PC-9 (cell line): Measurements from ENCODE around the gene MPP2. TPM values are rescaled to one million over a fixed set of nuclear protein-coding genes. Genes with fewer than 3 reads are reported as not detected.

ENCODE experiments used
- BruUV-seq: library from RNA; stranded (reverse); fragments of 400-500 nt; replicated peaks from 2 replicates; lab custom pipeline; 2021; lab: Mats Ljungman, UMichigan
- CTCF ChIA-PET: fragments of 300-600 bp; sonication (Branson Sonifier 250); formaldehyde crosslinking; loops from one replicate; lab custom pipeline; 2022; ENCODE audit warnings: antibody characterized with exemption; lab: Charles Lee
- POLR2A ChIA-PET: fragments of 300-600 bp; sonication (Branson Sonifier 250); formaldehyde crosslinking; loops from one replicate; lab custom pipeline; 2022; ENCODE audit warnings: antibody characterized with exemption; ENCODE audit not compliant: unreplicated experiment; lab: Charles Lee
- DNase-seq, 2 experiments: peaks; one replicate each; pipeline versions ENCODE4 v3.0.0 to v3.0.0-alpha.2; 2015 to 2022; ENCODE audit warnings: mixed read lengths in 1 of 2
- H2AFZ ChIP-seq: fragments of 200-600 bp; sonication (generic); 2 replicates; pipeline ENCODE4 v1.8.1; 2017; ENCODE audit warnings: antibody characterized with exemption
- H3F3A ChIP-seq: fragments of 200-600 bp; sonication (generic); 2 replicates; pipeline ENCODE4 v1.8.1; 2017; ENCODE audit warnings: antibody characterized with exemption, mild to moderate bottlenecking, low read depth; ENCODE audit not compliant: insufficient read depth
- H3K27ac ChIP-seq: fragments of 200-600 bp; sonication (generic); 2 replicates; pipeline ENCODE4 v1.6.1; 2016; ENCODE audit warnings: mixed run types
- H3K27me3 ChIP-seq: fragments of 200-600 bp; sonication (generic); 2 replicates; pipeline ENCODE4 v1.6.1; 2016; ENCODE audit warnings: low read depth, mixed run types; ENCODE audit not compliant: insufficient read depth
- H3K36me3 ChIP-seq: fragments of 200-600 bp; sonication (generic); 2 replicates; pipeline ENCODE4 v1.6.1; 2016; ENCODE audit warnings: low read depth, mixed run types
- H3K4me1 ChIP-seq: fragments of 200-600 bp; sonication (generic); replicated peaks from 2 replicates; pipeline ENCODE4 v1.6.1; 2016; ENCODE audit warnings: mixed run types; ENCODE audit not compliant: insufficient read depth
- H3K4me2 ChIP-seq: fragments of 200-600 bp; sonication (generic); 2 replicates; pipeline ENCODE4 v1.6.1; 2017; ENCODE audit warnings: mixed run types
- H3K4me3 ChIP-seq: fragments of 200-600 bp; sonication (generic); 2 replicates; pipeline ENCODE4 v1.6.1; 2016; ENCODE audit warnings: mixed run types
- H3K79me2 ChIP-seq: fragments of 200-600 bp; sonication (generic); 2 replicates; pipeline ENCODE4 v1.6.1; 2017; ENCODE audit warnings: low read depth, mixed run types
- H3K9me2 ChIP-seq: fragments of 200-600 bp; sonication (generic); 2 replicates; pipeline ENCODE4 v1.8.1; 2017; ENCODE audit warnings: mild to moderate bottlenecking; ENCODE audit not compliant: insufficient read depth
- H3K9me3 ChIP-seq: fragments of 200-600 bp; sonication (generic); 2 replicates; pipeline ENCODE4 v1.8.1; 2016; ENCODE audit warnings: low read depth; ENCODE audit not compliant: insufficient read depth
- H4K20me1 ChIP-seq: fragments of 200-600 bp; sonication (generic); 2 replicates; pipeline ENCODE4 v1.8.1; 2017; ENCODE audit not compliant: insufficient read depth
- CTCF ChIP-seq: fragments of 200-600 bp; sonication (generic); conservative IDR thresholded peaks from 2 replicates; pipeline ENCODE4 v1.6.1; 2017; ENCODE audit warnings: mixed run types, antibody characterized with exemption, mild to moderate bottlenecking, moderate library complexity
- EZH2 ChIP-seq: fragments of 200-600 bp; sonication (generic); IDR thresholded peaks from 2 replicates; pipeline ENCODE4 v1.8.0; 2017; ENCODE audit warnings: antibody characterized with exemption, low read depth
- intact Hi-C: fragments of 100-400 bp; cut with micrococcal nuclease; formaldehyde crosslinking; loops from one replicate; pipeline ENCODE4 v1.10.0; 2022; ENCODE audit not compliant: unreplicated experiment
- total RNA-seq: library from RNA; stranded (reverse); gene quantifications from 2 replicates; pipeline ENCODE4 v1.2.3, GENCODE V29; 2021

Gene MPP2
- total RNA-seq, 1 experiment from 2014 or later, result 5.6 TPM

- POLR2A ChIA-PET, result no interaction called here
- CTCF ChIA-PET, result no interaction called here
- no TSS peak for BruUV-seq
These were observed 51.2 kb downstream of the MPP2 start for GRCh38 chr17:43856141-43856540.

GRCh38 chr17:43855061-43855460 is 52.3 kb downstream of the MPP2 start:
- DNase-seq, result no peak
- H3K79me2 ChIP-seq, result no peaks in the 10 kb centered on the region
- peaks cover 57% of the 10 kb centered on the region; the same call in 1 of the 2 replicates for H3K27me3 ChIP-seq
- intact Hi-C loops, result no loop called here
- TF ChIP-seq CTCF, result no peak
- TF ChIP-seq EZH2, result no peak
- ChIA-PET CTCF (interaction anchor here (0.7 kb wide), 1 partner anchor 371 kb away, joined by 6 read pairs; the partner anchor contains the start of gene DHX8), POLR2A (no interaction called here)
- no peaks in the 10 kb centered on the region for H3K4me1 ChIP-seq
- no peak overlapping the region for H3K27ac ChIP-seq
- H3K4me3 ChIP-seq, result no peak overlapping the region
- H2AFZ ChIP-seq, result no peak overlapping the region
- no TSS peak for BruUV-seq
- no peaks in the 10 kb centered on the region for H3K36me3 ChIP-seq
- no peaks in the 10 kb centered on the region for H3K9me3 ChIP-seq
- H3K9me2 ChIP-seq, result no peaks in the 10 kb centered on the region
- H4K20me1 ChIP-seq, result no peaks in the 10 kb centered on the region
- H3K4me2 ChIP-seq, result no peak overlapping the region
- no peaks in the 10 kb centered on the region for H3F3A ChIP-seq

More at GRCh38 chr17:43856141-43856540, 51.2 kb downstream of the MPP2 start:
- H3K4me1 ChIP-seq, result no peaks in the 10 kb centered on the region
- no peaks in the 10 kb centered on the region for H3K79me2 ChIP-seq
- H2AFZ ChIP-seq, result no peak overlapping the region
- no peak for DNase-seq
- H4K20me1 ChIP-seq, result no peaks in the 10 kb centered on the region
- no peak overlapping the region for H3K4me2 ChIP-seq
- no peaks in the 10 kb centered on the region for H3K9me3 ChIP-seq
- H3K9me2 ChIP-seq, result no peaks in the 10 kb centered on the region
- H3K4me3 ChIP-seq, result no peak overlapping the region
- H3K27ac ChIP-seq, result no peak overlapping the region
- H3F3A ChIP-seq, result no peaks in the 10 kb centered on the region
- H3K27me3 ChIP-seq, result peaks cover 56% of the 10 kb centered on the region; the same call in 1 of the 2 replicates
- no peaks in the 10 kb centered on the region for H3K36me3 ChIP-seq
- intact Hi-C loops, result no loop called here
- TF ChIP-seq EZH2 (no peak), CTCF (no peak)

GRCh38 chr17:43854498-43854897 is 52.8 kb downstream of the MPP2 start:
- Histone ChIP-seq H3F3A (no peaks in the 10 kb centered on the region), H4K20me1 (no peaks in the 10 kb centered on the region), H2AFZ (no peak overlapping the region), H3K79me2 (no peaks in the 10 kb centered on the region), H3K9me3 (no peaks in the 10 kb centered on the region), H3K4me2 (no peak overlapping the region), H3K4me3 (no peak overlapping the region), H3K9me2 (no peaks in the 10 kb centered on the region), H3K36me3 (no peaks in the 10 kb centered on the region), H3K27me3 (peaks cover 53% of the 10 kb centered on the region; the same call in 1 of the 2 replicates), H3K27ac (no peak overlapping the region), H3K4me1 (no peaks in the 10 kb centered on the region)
- ChIA-PET POLR2A (no interaction called here), CTCF (interaction anchor here (0.7 kb wide), 1 partner anchor 371 kb away, joined by 6 read pairs; the partner anchor contains the start of gene DHX8)
- intact Hi-C loops, result no loop called here
- no peak for DNase-seq
- no peak for TF ChIP-seq EZH2
- TF ChIP-seq CTCF, result no peak
- no TSS peak for BruUV-seq
